H1 (cell line): Measurements from ENCODE around the gene PAK6. TPM values are rescaled to one million over a fixed set of nuclear protein-coding genes. Genes with fewer than 3 reads are reported as not detected.

Experiments
- CTCF ChIA-PET: fragments of 300-600 bp; sonication (Branson Sonifier 250); formaldehyde crosslinking; loops from one replicate; lab custom pipeline; 2021; ENCODE audit not compliant: partially characterized antibody; lab: Charles Lee
- POLR2A ChIA-PET: fragments of 300-600 bp; sonication (Branson Sonifier 250); formaldehyde crosslinking; loops from one replicate; lab custom pipeline; 2021; ENCODE audit warnings: inconsistent platforms; ENCODE audit not compliant: partially characterized antibody; lab: Charles Lee
- DNase-seq, 2 experiments: peaks; one replicate each; pipeline versions ENCODE4 v3.0.0 to v3.0.0-alpha.2; 2010 to 2022; ENCODE audit warnings: low spot score in 2 of 2, low read depth in 1 of 2, mixed read lengths in 1 of 2
- FAIRE-seq: peaks from 2 replicates; lab custom pipeline; 2011; peaks lifted over from hg19 to GRCh38; lab: Jason Lieb, UNC
- H2AFZ ChIP-seq: 2 replicates; pipeline ENCODE4 v1.8.1; 2012; ENCODE audit warnings: low read length, inconsistent platforms
- H2AK5ac ChIP-seq: 2 replicates; pipeline ENCODE4 v1.6.1; 2013; ENCODE audit warnings: low read depth, low read length
- H2BK120ac ChIP-seq: replicated peaks from 2 replicates; pipeline ENCODE3; 2013; ENCODE audit warnings: low read depth, low read length, inconsistent platforms
- H2BK12ac ChIP-seq: 2 replicates; pipeline ENCODE4 v1.6.1; 2013; ENCODE audit warnings: low read depth, low read length
- H2BK15ac ChIP-seq: 2 replicates; pipeline ENCODE4 v1.6.1; 2013; ENCODE audit warnings: low read length
- H2BK20ac ChIP-seq: 2 replicates; pipeline ENCODE4 v1.6.1; 2013; ENCODE audit warnings: low read length
- H2BK5ac ChIP-seq: 2 replicates; pipeline ENCODE4 v1.6.1; 2013; ENCODE audit warnings: low read depth, low read length
- H3K14ac ChIP-seq: 2 replicates; pipeline ENCODE4 v1.6.1; 2013; ENCODE audit warnings: inconsistent platforms; ENCODE audit not compliant: insufficient read length
- H3K18ac ChIP-seq: 2 replicates; pipeline ENCODE4 v1.6.1; 2013; ENCODE audit warnings: low read length; ENCODE audit errors: extremely low read depth
- H3K23ac ChIP-seq: 2 replicates; pipeline ENCODE4 v1.6.1; 2013; ENCODE audit warnings: inconsistent platforms; ENCODE audit not compliant: insufficient read length
- H3K23me2 ChIP-seq: 2 replicates; pipeline ENCODE4 v1.6.1; 2013; ENCODE audit warnings: low read depth, low read length
- H3K27ac ChIP-seq: 2 replicates; pipeline ENCODE4 v1.6.1; 2011; ENCODE audit warnings: low read depth, low read length, inconsistent platforms
- H3K27me3 ChIP-seq, 4 experiments: replicated peaks in 1 of 4; 1 replicate in 1 of 4; 2 replicates in 3 of 4; pipeline versions ENCODE4 v1.6.1 to v1.8.1; 2011 to 2013; ENCODE audit warnings: low read length in 3 of 4, mild to moderate bottlenecking in 3 of 4, inconsistent platforms in 2 of 4, mixed read lengths in 2 of 4, moderate library complexity in 1 of 4; ENCODE audit not compliant: control insufficient read depth in 3 of 4, insufficient read depth in 3 of 4; ENCODE audit errors: extremely low read depth in 1 of 4
- H3K36me3 ChIP-seq, 4 experiments: 2 replicates each; pipeline versions ENCODE4 v1.6.1 to v1.8.1; 2011 to 2013; ENCODE audit warnings: mild to moderate bottlenecking in 4 of 4, low read length in 3 of 4, moderate library complexity in 2 of 4, control low read depth in 1 of 4, inconsistent platforms in 1 of 4; ENCODE audit not compliant: insufficient read depth in 4 of 4, control insufficient read depth in 2 of 4
- H3K4ac ChIP-seq: replicated peaks from 2 replicates; pipeline ENCODE3; 2013; ENCODE audit warnings: low read length, low read depth, mixed read lengths, inconsistent platforms; ENCODE audit not compliant: insufficient read length
- H3K4me1 ChIP-seq, 4 experiments: replicated peaks in 1 of 4; 1 replicate in 1 of 4; 2 replicates in 3 of 4; pipeline versions ENCODE4 v1.6.1 to v1.8.1; 2011 to 2013; ENCODE audit warnings: low read length in 3 of 4, inconsistent platforms in 2 of 4, mixed read lengths in 1 of 4; ENCODE audit not compliant: insufficient read depth in 4 of 4, control insufficient read depth in 3 of 4
- H3K4me2 ChIP-seq, 2 experiments: 2 replicates each; pipeline versions ENCODE4 v1.6.1 to v1.8.1; 2011 to 2013; ENCODE audit warnings: low read depth in 2 of 2, low read length in 2 of 2, control low read depth in 1 of 2, inconsistent platforms in 1 of 2, mild to moderate bottlenecking in 1 of 2; ENCODE audit not compliant: insufficient read depth in 1 of 2
- H3K4me3 ChIP-seq, 4 experiments: fragments of 200-600, 300-600 bp in 1 of 4; sonication (generic), shearing (Covaris generic), sonication (Bioruptor Twin) in 1 of 4; 2 replicates each; pipeline versions ENCODE4 v1.5.1 to v1.8.1; 2011 to 2016; ENCODE audit warnings: low read length in 4 of 4, low read depth in 3 of 4, control low read depth in 2 of 4, inconsistent platforms in 2 of 4, mild to moderate bottlenecking in 2 of 4, mixed read lengths in 1 of 4, moderate library complexity in 1 of 4; ENCODE audit not compliant: insufficient read depth in 2 of 4; ENCODE audit errors: extremely low read depth in 1 of 4
- H3K56ac ChIP-seq: replicated peaks from 2 replicates; pipeline ENCODE3; 2013; ENCODE audit warnings: low read depth, mild to moderate bottlenecking, mixed read lengths, low read length, inconsistent platforms; ENCODE audit not compliant: insufficient read length
- H3K79me1 ChIP-seq: 2 replicates; pipeline ENCODE4 v1.6.1; 2013; ENCODE audit warnings: low read depth, low read length, control low read depth
- H3K79me2 ChIP-seq, 2 experiments: 2 replicates each; pipeline versions ENCODE4 v1.6.1 to v1.8.1; 2012 to 2013; ENCODE audit warnings: low read length in 2 of 2, mild to moderate bottlenecking in 2 of 2, inconsistent platforms in 1 of 2; ENCODE audit not compliant: insufficient read depth in 2 of 2, control insufficient read depth in 1 of 2
- H3K9ac ChIP-seq, 4 experiments: replicated peaks in 1 of 4; 1 replicate in 1 of 4; 2 replicates in 3 of 4; pipeline versions ENCODE4 v1.6.1 to v1.8.1; 2011 to 2013; ENCODE audit warnings: low read depth in 3 of 4, low read length in 3 of 4, control low read depth in 2 of 4, mild to moderate bottlenecking in 2 of 4, moderate library complexity in 2 of 4, inconsistent platforms in 1 of 4; ENCODE audit errors: extremely low read depth in 1 of 4
- H3K9me3 ChIP-seq, 2 experiments: 2 replicates each; pipeline versions ENCODE4 v1.6.1 to v1.8.1; 2012 to 2013; ENCODE audit warnings: mild to moderate bottlenecking in 2 of 2, moderate library complexity in 2 of 2, control low read depth in 1 of 2, inconsistent platforms in 1 of 2, low read depth in 1 of 2, low read length in 1 of 2, mixed read lengths in 1 of 2; ENCODE audit not compliant: insufficient read depth in 2 of 2
- H4K20me1 ChIP-seq, 2 experiments: replicated peaks in 1 of 2; 2 replicates each; pipeline versions ENCODE3 to v1.8.1; 2011 to 2013; ENCODE audit warnings: inconsistent platforms in 2 of 2, low read length in 2 of 2, mild to moderate bottlenecking in 1 of 2; ENCODE audit not compliant: insufficient read depth in 2 of 2, control insufficient read depth in 1 of 2
- H4K5ac ChIP-seq: 2 replicates; pipeline ENCODE4 v1.6.1; 2013; ENCODE audit warnings: low read length, low read depth, mixed read lengths, inconsistent platforms; ENCODE audit not compliant: insufficient read length
- H4K8ac ChIP-seq: 2 replicates; pipeline ENCODE4 v1.8.0; 2013; ENCODE audit warnings: mild to moderate bottlenecking, moderate library complexity, low read length, inconsistent platforms; ENCODE audit not compliant: insufficient read depth; ENCODE audit errors: extremely low read depth
- H4K91ac ChIP-seq: replicated peaks from 2 replicates; pipeline ENCODE3; 2013; ENCODE audit warnings: low read length, mixed read lengths, inconsistent platforms; ENCODE audit not compliant: insufficient read length
- EZH2 ChIP-seq: fragments of 200-600 bp; sonication (generic); IDR thresholded peaks from 2 replicates; pipeline ENCODE4 v1.7.1; 2012; ENCODE audit warnings: low read depth, mild to moderate bottlenecking, moderate library complexity, low read length, inconsistent platforms; ENCODE audit not compliant: severe bottlenecking
- WGBS, 2 experiments: shearing (Covaris generic) in 1 of 2; methylation state at CpG; one replicate each; pipeline versions ENCODE4 v1.1.6 to v1.1.7; 2013 to 2015; ENCODE audit warnings: low lambda C conversion rate in 2 of 2, mixed read lengths in 2 of 2, inconsistent platforms in 1 of 2, low coverage in 1 of 2, missing lambda C conversion rate in 1 of 2; ENCODE audit not compliant: insufficient replicate concordance in 2 of 2, insufficient coverage in 1 of 2, insufficient read length in 1 of 2; ENCODE audit errors: extremely low coverage in 1 of 2, missing lambda C conversion rate in 1 of 2; 5-methylcytosine and 5-hydroxymethylcytosine counted together
- polyA plus RNA-seq, 7 experiments: library from polyadenylated mRNA; depleted of rRNA in 3 of 7; stranded (reverse) in 5 of 7; unstranded in 2 of 7; fragments of >200 nt in 5 of 7; fragments of 200-250 nt in 2 of 7; gene quantifications; 1 replicate in 5 of 7; 2 replicates in 1 of 7; 4 replicates in 1 of 7; pipeline versions ENCODE4 v1.2.1 to v1.2.3, GENCODE V29; 2011 to 2013; ENCODE audit warnings: missing spikeins in 2 of 7, mixed read lengths in 2 of 7
- total RNA-seq: library from RNA; stranded (reverse); fragmentation: NEBNext Ultra II Directional; extraction: Animal tissue kit (Norgen Biotek cat#: 25700); gene quantifications from 2 replicates; pipeline ENCODE4 v1.2.1, GENCODE V29; 2021
- TF ChIP-seq, protein P1 (sequence below), 3 experiments: IDR thresholded peaks; 1 replicate in 2 of 3; 2 replicates in 1 of 3; pipeline versions ENCODE4 v1.5.1 to v1.6.1; 2011; ENCODE audit warnings: low read length in 3 of 3, mild to moderate bottlenecking in 3 of 3, inconsistent platforms in 2 of 3, low read depth in 1 of 3, moderate library complexity in 1 of 3; ENCODE audit not compliant: insufficient read depth in 1 of 3; ENCODE audit errors: control extremely low read depth in 1 of 3

Gene PAK6
- total and polyA plus RNA-seq, 2 of the 8 experiments (the other 6 are each of a cell fraction or from before 2014, with no cell fraction given), result 6.9 to 9.4 TPM

- H3K79me1 ChIP-seq, result no peaks in the 10 kb centered on the region; the same call in 1 of the 2 replicates
- H2BK15ac ChIP-seq, result no peak overlapping the region
- ChIA-PET CTCF (interaction anchor here (1.0 to 46.3 kb wide), 16 partner anchors 6 to 214 kb away, joined by 3 to 1340 read pairs (median 4); partner anchors contain the start of gene PAK6), POLR2A (interaction anchor here (1.1 to 1.8 kb wide), 4 partner anchors 8 to 18 kb away, joined by 3 to 6 read pairs (median 6); partner anchors contain the start of gene PAK6)
- DNase-seq (no peak), FAIRE-seq (no peak)
- no peak overlapping the region for H2AFZ ChIP-seq
- H3K4me3 ChIP-seq, result no peak overlapping the region
- no peaks in the 10 kb centered on the region for H3K79me2 ChIP-seq
- H3K27ac ChIP-seq, result no peak overlapping the region
- H3K9me3 ChIP-seq, result no peaks in the 10 kb centered on the region
- no peak overlapping the region for H3K56ac ChIP-seq
- H4K91ac ChIP-seq, result no peak overlapping the region
- no peaks in the 10 kb centered on the region for H4K20me1 ChIP-seq
- no peak overlapping the region for H2BK12ac ChIP-seq
- H3K27me3 ChIP-seq, result peaks cover 11 to 41% (median 32%) of the 10 kb centered on the region in 4 experiments
- H2BK5ac ChIP-seq, result no peak overlapping the region
- H2AK5ac ChIP-seq, result no peak overlapping the region
- peaks cover 0 to 24% (median 14%) of the 10 kb centered on the region in 4 experiments; a peak in 6 of 7 replicates for H3K4me1 ChIP-seq
- WGBS, 2 experiments, result 95% methylated on average over 3 of the region's 3 CpGs; no CpG with 5 or more reads in 1 of the 2 experiments
- no peak overlapping the region for H3K23ac ChIP-seq
- H3K4ac ChIP-seq, result no peak overlapping the region
- no peak overlapping the region for H4K5ac ChIP-seq
- H3K4me2 ChIP-seq, result no peak overlapping the region
- no peak overlapping the region for H2BK120ac ChIP-seq
- no peak overlapping the region for H3K18ac ChIP-seq
- H4K8ac ChIP-seq, result no peak overlapping the region
- no peaks in the 10 kb centered on the region for H3K36me3 ChIP-seq
- TF ChIP-seq, protein P1, sequence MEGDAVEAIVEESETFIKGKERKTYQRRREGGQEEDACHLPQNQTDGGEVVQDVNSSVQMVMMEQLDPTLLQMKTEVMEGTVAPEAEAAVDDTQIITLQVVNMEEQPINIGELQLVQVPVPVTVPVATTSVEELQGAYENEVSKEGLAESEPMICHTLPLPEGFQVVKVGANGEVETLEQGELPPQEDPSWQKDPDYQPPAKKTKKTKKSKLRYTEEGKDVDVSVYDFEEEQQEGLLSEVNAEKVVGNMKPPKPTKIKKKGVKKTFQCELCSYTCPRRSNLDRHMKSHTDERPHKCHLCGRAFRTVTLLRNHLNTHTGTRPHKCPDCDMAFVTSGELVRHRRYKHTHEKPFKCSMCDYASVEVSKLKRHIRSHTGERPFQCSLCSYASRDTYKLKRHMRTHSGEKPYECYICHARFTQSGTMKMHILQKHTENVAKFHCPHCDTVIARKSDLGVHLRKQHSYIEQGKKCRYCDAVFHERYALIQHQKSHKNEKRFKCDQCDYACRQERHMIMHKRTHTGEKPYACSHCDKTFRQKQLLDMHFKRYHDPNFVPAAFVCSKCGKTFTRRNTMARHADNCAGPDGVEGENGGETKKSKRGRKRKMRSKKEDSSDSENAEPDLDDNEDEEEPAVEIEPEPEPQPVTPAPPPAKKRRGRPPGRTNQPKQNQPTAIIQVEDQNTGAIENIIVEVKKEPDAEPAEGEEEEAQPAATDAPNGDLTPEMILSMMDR (IDR thresholded peaks at IDR 0.05; ENCODE audit: control extremely low read depth in 1 of 3, insufficient read depth in 1 of 3, low read depth in 1 of 3, low read length in 3 of 3), result peak; percentile 18 to 35 (median 24)
- TF ChIP-seq EZH2, result no peak
- peaks cover 7% of the 10 kb centered on the region; the same call in 1 of the 2 replicates for H3K23me2 ChIP-seq
- H3K9ac ChIP-seq, result no peak overlapping the region
- H2BK20ac ChIP-seq, result no peak overlapping the region
- H3K14ac ChIP-seq, result no peak overlapping the region
Observed at GRCh38 chr15:40254452-40254851, 15.6 kb downstream of the PAK6 start.
